ENCODE measurements around the gene PNMT. TPM values are rescaled to one million over a fixed set of nuclear protein-coding genes. Genes with fewer than 3 reads are reported as not detected.

PNMT gene
- total and polyA plus RNA-seq, 2 of the 8 experiments (the other 6 are each of a cell fraction or from before 2014, with no cell fraction given), result 5.6 to 10.9 TPM

- TF ChIP-seq, protein P1, sequence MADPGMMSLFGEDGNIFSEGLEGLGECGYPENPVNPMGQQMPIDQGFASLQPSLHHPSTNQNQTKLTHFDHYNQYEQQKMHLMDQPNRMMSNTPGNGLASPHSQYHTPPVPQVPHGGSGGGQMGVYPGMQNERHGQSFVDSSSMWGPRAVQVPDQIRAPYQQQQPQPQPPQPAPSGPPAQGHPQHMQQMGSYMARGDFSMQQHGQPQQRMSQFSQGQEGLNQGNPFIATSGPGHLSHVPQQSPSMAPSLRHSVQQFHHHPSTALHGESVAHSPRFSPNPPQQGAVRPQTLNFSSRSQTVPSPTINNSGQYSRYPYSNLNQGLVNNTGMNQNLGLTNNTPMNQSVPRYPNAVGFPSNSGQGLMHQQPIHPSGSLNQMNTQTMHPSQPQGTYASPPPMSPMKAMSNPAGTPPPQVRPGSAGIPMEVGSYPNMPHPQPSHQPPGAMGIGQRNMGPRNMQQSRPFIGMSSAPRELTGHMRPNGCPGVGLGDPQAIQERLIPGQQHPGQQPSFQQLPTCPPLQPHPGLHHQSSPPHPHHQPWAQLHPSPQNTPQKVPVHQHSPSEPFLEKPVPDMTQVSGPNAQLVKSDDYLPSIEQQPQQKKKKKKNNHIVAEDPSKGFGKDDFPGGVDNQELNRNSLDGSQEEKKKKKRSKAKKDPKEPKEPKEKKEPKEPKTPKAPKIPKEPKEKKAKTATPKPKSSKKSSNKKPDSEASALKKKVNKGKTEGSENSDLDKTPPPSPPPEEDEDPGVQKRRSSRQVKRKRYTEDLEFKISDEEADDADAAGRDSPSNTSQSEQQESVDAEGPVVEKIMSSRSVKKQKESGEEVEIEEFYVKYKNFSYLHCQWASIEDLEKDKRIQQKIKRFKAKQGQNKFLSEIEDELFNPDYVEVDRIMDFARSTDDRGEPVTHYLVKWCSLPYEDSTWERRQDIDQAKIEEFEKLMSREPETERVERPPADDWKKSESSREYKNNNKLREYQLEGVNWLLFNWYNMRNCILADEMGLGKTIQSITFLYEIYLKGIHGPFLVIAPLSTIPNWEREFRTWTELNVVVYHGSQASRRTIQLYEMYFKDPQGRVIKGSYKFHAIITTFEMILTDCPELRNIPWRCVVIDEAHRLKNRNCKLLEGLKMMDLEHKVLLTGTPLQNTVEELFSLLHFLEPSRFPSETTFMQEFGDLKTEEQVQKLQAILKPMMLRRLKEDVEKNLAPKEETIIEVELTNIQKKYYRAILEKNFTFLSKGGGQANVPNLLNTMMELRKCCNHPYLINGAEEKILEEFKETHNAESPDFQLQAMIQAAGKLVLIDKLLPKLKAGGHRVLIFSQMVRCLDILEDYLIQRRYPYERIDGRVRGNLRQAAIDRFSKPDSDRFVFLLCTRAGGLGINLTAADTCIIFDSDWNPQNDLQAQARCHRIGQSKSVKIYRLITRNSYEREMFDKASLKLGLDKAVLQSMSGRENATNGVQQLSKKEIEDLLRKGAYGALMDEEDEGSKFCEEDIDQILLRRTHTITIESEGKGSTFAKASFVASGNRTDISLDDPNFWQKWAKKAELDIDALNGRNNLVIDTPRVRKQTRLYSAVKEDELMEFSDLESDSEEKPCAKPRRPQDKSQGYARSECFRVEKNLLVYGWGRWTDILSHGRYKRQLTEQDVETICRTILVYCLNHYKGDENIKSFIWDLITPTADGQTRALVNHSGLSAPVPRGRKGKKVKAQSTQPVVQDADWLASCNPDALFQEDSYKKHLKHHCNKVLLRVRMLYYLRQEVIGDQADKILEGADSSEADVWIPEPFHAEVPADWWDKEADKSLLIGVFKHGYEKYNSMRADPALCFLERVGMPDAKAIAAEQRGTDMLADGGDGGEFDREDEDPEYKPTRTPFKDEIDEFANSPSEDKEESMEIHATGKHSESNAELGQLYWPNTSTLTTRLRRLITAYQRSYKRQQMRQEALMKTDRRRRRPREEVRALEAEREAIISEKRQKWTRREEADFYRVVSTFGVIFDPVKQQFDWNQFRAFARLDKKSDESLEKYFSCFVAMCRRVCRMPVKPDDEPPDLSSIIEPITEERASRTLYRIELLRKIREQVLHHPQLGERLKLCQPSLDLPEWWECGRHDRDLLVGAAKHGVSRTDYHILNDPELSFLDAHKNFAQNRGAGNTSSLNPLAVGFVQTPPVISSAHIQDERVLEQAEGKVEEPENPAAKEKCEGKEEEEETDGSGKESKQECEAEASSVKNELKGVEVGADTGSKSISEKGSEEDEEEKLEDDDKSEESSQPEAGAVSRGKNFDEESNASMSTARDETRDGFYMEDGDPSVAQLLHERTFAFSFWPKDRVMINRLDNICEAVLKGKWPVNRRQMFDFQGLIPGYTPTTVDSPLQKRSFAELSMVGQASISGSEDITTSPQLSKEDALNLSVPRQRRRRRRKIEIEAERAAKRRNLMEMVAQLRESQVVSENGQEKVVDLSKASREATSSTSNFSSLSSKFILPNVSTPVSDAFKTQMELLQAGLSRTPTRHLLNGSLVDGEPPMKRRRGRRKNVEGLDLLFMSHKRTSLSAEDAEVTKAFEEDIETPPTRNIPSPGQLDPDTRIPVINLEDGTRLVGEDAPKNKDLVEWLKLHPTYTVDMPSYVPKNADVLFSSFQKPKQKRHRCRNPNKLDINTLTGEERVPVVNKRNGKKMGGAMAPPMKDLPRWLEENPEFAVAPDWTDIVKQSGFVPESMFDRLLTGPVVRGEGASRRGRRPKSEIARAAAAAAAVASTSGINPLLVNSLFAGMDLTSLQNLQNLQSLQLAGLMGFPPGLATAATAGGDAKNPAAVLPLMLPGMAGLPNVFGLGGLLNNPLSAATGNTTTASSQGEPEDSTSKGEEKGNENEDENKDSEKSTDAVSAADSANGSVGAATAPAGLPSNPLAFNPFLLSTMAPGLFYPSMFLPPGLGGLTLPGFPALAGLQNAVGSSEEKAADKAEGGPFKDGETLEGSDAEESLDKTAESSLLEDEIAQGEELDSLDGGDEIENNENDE (IDR thresholded peaks at IDR 0.05; ENCODE audit: insufficient replicate concordance, low read length), result peak; percentile 88
- TF ChIP-seq JUN (IDR thresholded peaks at IDR 0.05; ENCODE audit: low read depth, low read length) (no peak), NANOG (IDR thresholded peaks at IDR 0.05; ENCODE audit: insufficient read depth, low read depth, low read length, poor library complexity, severe bottlenecking) (peak; percentile 94)
Observed at GRCh38 chr17:39688945-39689344, 20.7 kb downstream of the PNMT start (continued).
